ENCODE measurements around the gene ACER2.
"Not testable (repeated sequence)": the region's sequence is repeated elsewhere in the genome, so short reads cannot be mapped to it uniquely, and the experiment has no call there.

ACER2 gene

GRCh38 chr9:19408693-19409400 lies at the start of gene ACER2:
Gene ACER2, plus strand, starts transcription at chr9:19409009. Its CDS starts 76 bp downstream, at chr9:19409085.
- DNase-seq, result peak; percentile 70 to 98 (median 88)

GRCh38 chr9:19369107-19369506 lies 39.7 kb upstream of the ACER2 start:
- DNase-seq, result no peak

- DNase-seq, result no peak
Measured at GRCh38 chr9:19371942-19372341, 36.9 kb upstream of the ACER2 start.

- DNase-seq, result no peak
Measured at GRCh38 chr9:19372567-19372966, 36.2 kb upstream of the ACER2 start.

DNA sequence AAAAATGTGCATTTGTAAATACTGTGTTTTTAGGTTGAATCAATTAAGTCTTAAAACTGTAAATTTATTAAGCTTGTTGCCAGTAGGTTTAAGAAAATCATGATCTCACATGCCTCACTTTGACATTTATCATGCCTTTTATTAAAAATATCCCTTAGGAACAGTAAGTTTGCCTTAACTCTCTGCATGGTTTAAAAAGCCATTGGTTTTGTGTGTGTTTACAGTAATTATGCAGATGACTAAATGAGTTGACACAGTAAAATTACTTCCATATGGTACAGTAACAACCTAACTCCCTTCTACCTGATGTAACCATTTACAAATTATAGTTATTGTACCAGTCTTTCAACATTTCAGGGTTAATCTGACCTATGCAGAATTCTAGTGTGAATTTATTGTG lies 35.3 kb upstream of the ACER2 start:
- no peak for DNase-seq

GRCh38 chr9:19375538-19375937 lies 33.3 kb upstream of the ACER2 start:
- no peak for DNase-seq

GRCh38 chr9:19376931-19377330 lies 31.9 kb upstream of the ACER2 start:
- no peak for DNase-seq

DNA sequence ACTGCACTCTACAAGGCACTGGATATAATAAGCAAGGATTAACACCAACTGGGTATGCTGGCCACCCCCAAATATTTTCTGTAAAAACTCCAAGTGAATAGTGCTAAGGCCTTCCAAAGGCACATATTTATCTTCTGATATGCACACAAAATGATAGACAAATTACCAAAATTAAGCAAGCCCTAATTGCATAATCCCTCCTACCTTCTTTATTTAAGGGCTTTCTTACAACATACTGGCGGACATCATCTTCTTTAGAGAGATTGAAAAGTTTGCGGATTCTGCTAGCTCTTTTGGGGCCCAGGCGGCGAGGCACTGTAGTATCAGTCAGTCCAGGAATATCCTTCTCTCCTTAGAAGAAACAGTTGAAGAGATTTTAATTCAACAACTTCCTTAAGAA lies 30.6 kb upstream of the ACER2 start:
- DNase-seq, result no peak

DNA sequence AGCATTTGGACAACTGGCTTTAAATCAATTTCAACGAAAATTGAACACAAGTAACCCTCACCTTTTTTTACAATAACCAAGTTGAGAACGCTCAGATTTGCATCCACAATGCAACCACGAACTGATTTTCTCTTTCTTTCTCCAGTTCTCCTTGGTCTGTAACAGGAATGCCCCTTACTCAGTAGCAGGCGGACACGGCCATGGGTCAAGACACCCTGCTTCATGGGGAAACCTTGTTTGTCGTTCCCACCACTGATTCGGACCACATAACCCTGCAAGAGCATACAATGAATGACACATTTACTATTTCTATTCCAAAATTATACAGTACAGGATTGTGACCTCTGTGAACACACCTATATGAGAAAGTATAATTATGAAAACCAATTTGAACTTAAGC lies 30.2 kb upstream of the ACER2 start:
- DNase-seq, result no peak

DNA sequence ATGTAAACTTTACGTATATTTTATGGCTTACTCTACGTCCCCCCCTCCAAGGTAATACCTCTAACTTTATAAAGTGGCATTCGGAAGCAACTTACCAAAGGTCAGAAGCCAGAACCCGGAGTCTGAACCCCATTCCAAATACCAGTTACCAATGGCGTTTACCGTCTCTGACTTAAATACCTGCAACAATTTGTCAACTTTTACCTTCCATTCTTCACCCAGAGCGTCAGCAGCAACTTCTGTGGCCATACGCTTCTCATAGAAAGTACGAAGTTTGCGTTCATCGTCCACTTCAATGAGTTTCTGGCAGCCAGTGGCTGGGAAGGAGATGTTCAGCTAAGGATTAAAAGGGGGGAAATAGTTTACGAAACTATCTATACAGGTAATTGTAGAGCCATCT lies 29.5 kb upstream of the ACER2 start:
- DNase-seq, result no peak

DNA sequence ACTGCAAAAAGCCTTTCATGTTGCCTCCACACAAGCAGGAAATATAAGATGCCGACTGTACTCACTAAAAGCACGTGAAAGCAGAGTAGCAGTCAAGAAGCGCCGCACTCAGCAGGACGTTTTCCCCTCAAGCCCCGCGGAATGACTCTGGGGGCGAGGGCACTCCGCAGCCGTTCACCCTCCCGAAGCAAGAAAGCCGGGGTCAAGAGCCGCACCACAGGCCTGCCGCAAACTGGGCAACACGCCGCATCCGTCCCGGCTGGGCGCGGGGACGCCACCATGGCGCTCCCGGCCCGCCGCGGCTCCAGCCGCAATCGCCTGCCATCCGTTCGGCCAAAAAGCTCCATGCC lies 29.1 kb upstream of the ACER2 start:
- peak; percentile 54 to 61 (median 60) for DNase-seq

DNA sequence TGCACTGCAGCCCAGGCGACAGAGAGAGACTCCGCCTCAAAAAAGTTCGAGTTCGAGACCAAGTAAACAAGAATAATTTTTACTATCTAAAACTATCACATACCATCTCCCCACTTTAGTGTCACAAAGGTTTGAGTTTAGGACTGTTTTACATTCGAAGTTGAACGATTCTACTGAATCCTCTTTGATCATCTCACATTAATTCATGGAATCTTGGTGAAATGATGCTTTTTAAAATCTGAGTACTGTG lies 28.1 kb upstream of the ACER2 start:
- DNase-seq, result no peak

GRCh38 chr9:19381656-19382055 lies 27.2 kb upstream of the ACER2 start:
- no peak for DNase-seq

GRCh38 chr9:19385212-19385611 lies 23.6 kb upstream of the ACER2 start:
- DNase-seq, result not testable (repeated sequence)

- no peak for DNase-seq
Measured at GRCh38 chr9:19385786-19386501, 22.9 kb upstream of the ACER2 start.

- no peak for DNase-seq
Measured at GRCh38 chr9:19386502-19387044, 22.2 kb upstream of the ACER2 start.

DNA sequence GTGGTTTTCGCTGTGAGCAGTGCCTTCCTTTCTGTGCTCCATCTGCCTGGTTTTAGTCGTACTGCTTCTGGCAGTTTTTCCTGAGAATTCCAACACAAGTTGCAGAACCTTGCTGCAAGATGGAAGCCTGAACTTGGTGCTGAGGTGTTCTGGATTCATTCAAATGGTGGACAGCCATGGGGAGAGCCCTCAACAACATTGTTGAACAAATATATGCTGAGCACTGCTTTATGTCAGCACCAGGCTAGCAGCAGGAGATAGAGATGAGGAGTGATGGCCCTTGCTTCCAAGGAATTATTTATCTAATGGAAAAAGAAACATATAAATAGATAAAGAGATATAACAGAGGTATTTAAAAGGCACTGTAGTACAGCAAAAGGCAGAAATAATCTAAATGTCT lies 21.5 kb upstream of the ACER2 start:
- no peak for DNase-seq

- DNase-seq, result not testable (repeated sequence)
Measured at GRCh38 chr9:19389539-19389938, 19.3 kb upstream of the ACER2 start.

DNA sequence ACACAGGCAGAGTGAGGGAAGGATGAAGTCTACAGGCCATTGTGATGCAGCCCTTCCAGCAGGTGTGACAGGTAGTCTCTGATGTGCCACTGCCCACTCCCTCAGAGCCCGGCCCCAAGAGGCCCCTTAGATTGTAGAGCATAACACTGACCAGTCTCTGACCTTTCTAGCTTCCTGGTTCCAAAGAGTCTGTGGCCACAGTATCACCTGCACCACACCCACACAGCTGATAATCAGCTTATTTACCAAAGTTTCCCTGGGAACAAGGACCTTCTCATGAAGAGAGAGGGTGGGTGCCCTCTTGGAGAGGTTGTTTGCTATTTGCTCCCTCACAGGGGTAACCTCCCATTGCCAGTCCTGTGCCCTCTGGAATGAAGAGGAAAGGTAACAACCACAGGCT lies 11.0 kb upstream of the ACER2 start:
- no peak for DNase-seq

GRCh38 chr9:19403231-19403630 lies 5.6 kb upstream of the ACER2 start:
- not testable (repeated sequence) for DNase-seq

DNA sequence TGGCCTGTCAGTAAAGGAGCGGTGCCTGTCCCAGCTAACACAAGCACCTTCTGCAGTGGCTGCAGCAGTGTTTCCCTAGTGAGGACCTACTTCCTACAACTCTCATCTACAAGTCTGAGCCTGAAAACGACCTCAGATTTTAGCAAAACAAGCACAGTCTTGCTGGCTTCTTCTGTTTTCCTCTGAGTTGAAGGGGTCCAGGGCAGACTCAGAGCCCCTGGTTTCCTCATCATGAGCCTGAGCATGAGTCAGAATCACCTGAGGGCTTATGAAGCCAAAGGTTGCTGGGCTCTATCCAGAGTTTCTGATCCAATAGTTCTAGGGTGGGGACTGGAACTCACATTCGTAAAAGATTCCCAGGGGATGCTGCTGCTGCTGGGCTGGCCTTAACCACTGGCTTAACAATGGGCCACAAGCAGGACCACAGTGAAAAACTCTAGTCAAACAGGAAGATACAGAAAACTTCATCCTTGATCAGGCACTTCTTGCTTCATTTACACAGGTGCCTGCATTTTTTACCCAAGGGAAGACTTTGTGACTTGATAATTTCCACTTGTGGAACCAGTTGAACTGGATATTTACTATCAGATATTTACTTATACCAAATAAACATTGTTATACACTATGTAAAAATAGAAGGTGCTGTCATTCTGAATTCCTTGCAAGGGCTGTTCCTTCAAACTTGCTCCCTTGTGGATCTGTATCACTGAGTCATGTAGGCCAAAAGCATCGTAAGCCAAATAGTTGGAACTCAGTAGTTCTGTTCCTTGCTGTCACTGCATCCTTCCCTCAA lies 4.3 kb upstream of the ACER2 start:
- DNase-seq, result no peak

GRCh38 chr9:19405771-19406170 lies 3.0 kb upstream of the ACER2 start:
- no peak for DNase-seq

DNA sequence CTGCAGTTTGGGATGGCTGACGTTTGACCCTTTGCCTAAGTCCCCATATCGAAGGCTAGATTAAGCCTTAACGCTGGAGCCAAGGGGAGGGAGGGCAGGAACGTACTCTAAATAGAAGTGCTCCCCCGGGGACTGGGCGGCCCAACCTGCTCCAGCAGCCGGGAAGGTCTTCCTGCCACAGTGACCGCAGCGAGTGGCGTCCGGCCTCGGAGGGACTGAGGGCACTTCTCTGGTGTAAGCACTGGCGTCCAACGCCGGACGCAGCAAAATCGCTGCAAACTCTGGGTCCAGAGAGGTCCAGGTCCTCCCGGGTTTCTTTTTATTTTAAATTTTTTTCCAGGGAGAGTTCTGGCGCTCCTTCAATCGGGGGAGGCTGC lies 505 bp upstream of the ACER2 start:
- DNase-seq, result peak in 1 of 4 experiments; percentile 19
